Dendritic cell treated with granulocyte-macrophage colony-stimulating factor and Interleukin-4, amounts not matched to agents 40 ng/mL and 50 ng/mL, for 4 days (primary cell): ENCODE data around the gene BPNT1.
"Not testable (repeated sequence)": the region's sequence is repeated elsewhere in the genome, so short reads cannot be mapped to it uniquely, and the experiment has no call there.

Source experiments
- H3K27ac Mint-ChIP-seq: one replicate; pipeline ENCODE4 v1.8.0; 2022; ENCODE audit warnings: mild to moderate bottlenecking, mixed read lengths
- H3K27me3 Mint-ChIP-seq: one replicate; pipeline ENCODE4 v1.8.0; 2022; ENCODE audit warnings: mild to moderate bottlenecking, mixed read lengths
- H3K36me3 Mint-ChIP-seq: one replicate; pipeline ENCODE4 v1.8.0; 2022; ENCODE audit warnings: low read depth, mixed read lengths
- H3K4me1 Mint-ChIP-seq: one replicate; pipeline ENCODE4 v1.8.0; 2022; ENCODE audit warnings: low read depth, mixed read lengths
- H3K4me3 Mint-ChIP-seq: one replicate; pipeline ENCODE4 v1.8.0; 2022; ENCODE audit warnings: mild to moderate bottlenecking, moderate library complexity, mixed read lengths
- H3K9me3 Mint-ChIP-seq: one replicate; pipeline ENCODE4 v1.8.0; 2022; ENCODE audit warnings: mixed read lengths
- intact Hi-C: fragments of 100-400 bp; cut with micrococcal nuclease; formaldehyde crosslinking; loops from one replicate; pipeline ENCODE4 v1.15.0; 2022

Gene BPNT1

GRCh38 chr1:220089650-220090556 lies at the start of gene BPNT1:
TSS of gene BPNT1 (minus strand) at chr1:220089788. CDS start at chr1:220079846, 9,942 bp downstream.
- intact Hi-C loops = loop anchor here (2.0 to 5.0 kb wide), 2 partner anchors 43 to 182 kb away; partner anchors contain the start of genes EPRS1 and RAB3GAP2

DNA sequence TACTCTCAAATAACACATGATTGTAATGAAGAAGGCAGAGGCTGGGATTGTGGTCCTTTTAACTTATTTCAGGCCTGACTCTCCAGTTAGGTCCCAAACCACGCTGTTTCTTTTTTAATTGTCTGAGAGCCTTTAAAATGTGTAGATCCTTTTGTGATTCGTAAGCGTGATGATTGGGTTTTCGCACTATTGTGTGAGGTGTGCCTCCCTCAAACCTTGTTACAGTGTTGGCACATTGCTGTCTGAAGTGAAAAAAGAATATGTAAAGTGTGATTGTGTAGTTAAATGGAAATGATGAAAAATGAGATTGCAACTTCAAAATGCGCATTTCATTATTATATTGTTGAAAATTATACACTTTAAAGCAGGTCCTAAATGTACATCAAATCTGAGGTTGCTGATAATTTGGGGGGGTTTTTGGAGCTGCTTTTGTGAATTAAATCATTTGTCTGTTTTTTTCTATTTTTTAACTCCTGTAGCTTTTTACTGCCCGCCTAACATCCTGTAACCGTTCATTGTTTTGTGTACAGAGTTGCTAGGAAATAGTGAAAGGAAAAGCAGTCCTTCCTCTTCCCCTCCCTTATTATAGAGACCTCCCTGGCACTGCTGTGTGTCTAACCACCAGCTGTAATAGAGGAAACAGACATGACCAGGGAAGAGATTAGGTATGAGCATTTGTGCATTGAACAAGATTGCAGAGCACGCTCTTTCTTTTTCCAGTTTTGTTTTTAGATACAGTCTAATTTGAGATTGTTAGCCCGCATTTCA lies 47.6 kb upstream of the BPNT1 start:
- Mint-ChIP-seq H3K27me3 (no peaks in the 10 kb centered on the region), H3K4me1 (no peaks in the 10 kb centered on the region), H3K36me3 (peaks cover 91% of the 10 kb centered on the region), H3K4me3 (no peak overlapping the region), H3K27ac (no peak overlapping the region), H3K9me3 (no peaks in the 10 kb centered on the region)
- intact Hi-C loops = no loop called here

More at GRCh38 chr1:220089650-220090556, at the start of gene BPNT1:
- H3K9me3 Mint-ChIP-seq = no peaks in the 10 kb centered on the region
- peak within 1 kb of the TSS; percentile 97 for H3K4me3 Mint-ChIP-seq
- no peaks in the 10 kb centered on the region for H3K27me3 Mint-ChIP-seq
- H3K27ac Mint-ChIP-seq = peak within 1 kb of the TSS; percentile 85
- peaks cover 6% of the 10 kb centered on the region for H3K4me1 Mint-ChIP-seq
- H3K36me3 Mint-ChIP-seq = peaks cover 7% of the 10 kb centered on the region

DNA sequence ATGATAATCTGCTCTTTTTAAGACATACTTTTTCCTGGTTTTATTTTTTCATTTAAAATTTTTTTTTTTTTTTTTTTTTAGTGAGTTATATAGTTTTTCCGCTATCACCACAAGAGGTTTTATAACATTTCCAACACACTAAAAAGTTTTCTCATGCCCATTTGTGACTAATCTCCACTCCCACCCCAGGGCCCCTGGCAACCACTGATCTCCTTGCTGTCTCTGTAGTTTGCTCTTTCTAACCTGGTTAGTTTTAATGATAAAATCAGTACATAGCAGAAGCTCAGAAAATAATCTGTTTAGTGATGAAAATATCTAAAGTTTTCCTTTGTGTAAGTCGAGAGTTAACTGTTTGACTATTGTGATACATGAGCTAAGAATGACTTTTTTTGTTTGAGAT lies 46.2 kb upstream of the BPNT1 start:
- intact Hi-C loops = no loop called here
- Mint-ChIP-seq H3K4me1 (no peaks in the 10 kb centered on the region), H3K27ac (no peak overlapping the region), H3K27me3 (no peaks in the 10 kb centered on the region), H3K36me3 (peaks cover 83% of the 10 kb centered on the region), H3K9me3 (no peaks in the 10 kb centered on the region), H3K4me3 (no peak overlapping the region)

DNA sequence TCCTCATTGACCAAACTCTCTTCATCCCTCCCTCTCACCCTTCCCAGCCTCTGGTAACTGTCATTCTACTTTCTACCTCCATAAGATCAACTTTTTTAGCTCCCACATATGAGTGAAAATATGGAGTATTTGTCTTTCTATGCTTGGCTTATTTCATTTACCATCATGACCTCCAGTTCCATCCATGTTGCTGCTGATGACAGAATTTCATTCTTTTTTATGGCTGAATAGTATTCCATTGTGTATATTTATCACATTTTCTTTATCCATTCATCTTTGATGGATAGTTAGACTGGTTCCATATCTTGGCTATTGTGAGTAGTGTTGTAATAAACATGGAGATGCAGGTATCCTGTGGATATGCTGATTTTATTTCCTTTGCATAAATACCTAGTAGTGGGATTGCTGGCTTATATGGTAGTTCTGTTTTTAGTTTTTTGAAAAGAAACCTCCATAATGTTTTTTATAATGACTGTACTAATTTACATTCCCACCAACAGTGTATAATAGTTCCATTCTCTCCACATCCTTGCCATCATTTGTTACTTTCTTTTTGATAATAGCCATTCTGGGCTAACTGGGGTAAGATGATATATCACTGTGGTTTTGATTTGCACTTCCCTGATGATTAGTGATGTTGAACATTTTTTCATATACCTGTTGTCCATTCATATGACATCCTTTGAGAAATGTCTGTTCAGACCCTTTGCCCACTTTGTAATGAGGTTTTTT lies 40.1 kb upstream of the BPNT1 start:
- no peak overlapping the region for H3K27ac Mint-ChIP-seq
- H3K27me3 Mint-ChIP-seq = no peaks in the 10 kb centered on the region
- H3K36me3 Mint-ChIP-seq = peaks cover 79% of the 10 kb centered on the region
- peaks cover 3% of the 10 kb centered on the region for H3K4me1 Mint-ChIP-seq
- intact Hi-C loops = no loop called here
- H3K9me3 Mint-ChIP-seq = no peaks in the 10 kb centered on the region
- H3K4me3 Mint-ChIP-seq = no peak overlapping the region

DNA sequence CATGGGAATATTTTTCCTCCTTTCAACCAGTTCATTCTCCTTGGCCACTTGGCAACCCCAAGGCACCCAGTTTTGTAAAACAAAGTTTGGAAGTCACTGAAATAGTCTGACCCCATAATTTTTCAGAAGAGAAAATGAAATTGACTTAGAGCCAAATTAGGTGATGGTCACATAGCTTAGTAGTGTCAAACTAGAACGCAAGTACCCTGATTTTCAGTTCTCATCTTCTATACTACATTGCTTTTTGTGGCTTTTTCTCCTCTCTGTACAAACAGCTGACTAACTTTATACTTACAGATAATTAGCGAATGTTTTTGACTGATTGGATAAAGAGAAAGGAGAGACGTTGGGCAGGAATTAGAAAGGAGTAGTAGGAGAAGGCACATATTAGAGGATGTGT lies 37.5 kb upstream of the BPNT1 start:
- peaks cover 9% of the 10 kb centered on the region for H3K4me1 Mint-ChIP-seq
- H3K27ac Mint-ChIP-seq = no peak overlapping the region
- peaks cover 54% of the 10 kb centered on the region for H3K36me3 Mint-ChIP-seq
- H3K27me3 Mint-ChIP-seq = no peaks in the 10 kb centered on the region
- H3K9me3 Mint-ChIP-seq = no peaks in the 10 kb centered on the region
- intact Hi-C loops = no loop called here
- H3K4me3 Mint-ChIP-seq = no peak overlapping the region

- Mint-ChIP-seq H3K27ac (no peak overlapping the region), H3K9me3 (no peaks in the 10 kb centered on the region), H3K36me3 (peaks cover 46% of the 10 kb centered on the region), H3K27me3 (no peaks in the 10 kb centered on the region), H3K4me3 (no peak overlapping the region), H3K4me1 (peaks cover 9% of the 10 kb centered on the region)
- intact Hi-C loops = no loop called here
Observed at GRCh38 chr1:220124542-220124941, 35.0 kb upstream of the BPNT1 start.

- intact Hi-C loops = no loop called here
- Mint-ChIP-seq H3K27me3 (no peaks in the 10 kb centered on the region), H3K4me1 (peaks cover 9% of the 10 kb centered on the region), H3K9me3 (no peaks in the 10 kb centered on the region), H3K36me3 (peaks cover 40% of the 10 kb centered on the region), H3K27ac (no peak overlapping the region), H3K4me3 (no peak overlapping the region)
Observed at GRCh38 chr1:220123889-220124288, 34.3 kb upstream of the BPNT1 start.

DNA sequence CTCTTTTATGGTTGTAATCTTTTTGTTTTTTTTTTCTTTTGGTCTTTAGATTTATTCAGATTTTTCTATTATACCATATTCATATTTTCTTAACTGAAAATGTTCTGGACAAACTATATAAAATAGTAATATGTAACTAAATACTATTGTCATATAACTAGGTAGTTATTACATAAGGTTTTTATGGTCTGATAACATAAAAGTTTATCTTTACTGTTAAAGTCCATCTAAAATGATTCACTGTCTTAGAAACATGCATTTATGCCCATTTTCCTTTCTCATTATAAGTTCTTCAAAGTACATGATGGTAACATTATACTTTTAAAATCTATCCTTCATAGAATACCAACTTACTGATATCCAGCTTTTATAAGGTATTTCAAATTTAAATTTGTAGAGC lies 33.5 kb upstream of the BPNT1 start:
- Mint-ChIP-seq H3K4me3 (no peak overlapping the region), H3K9me3 (no peaks in the 10 kb centered on the region), H3K27ac (no peak overlapping the region), H3K36me3 (peaks cover 33% of the 10 kb centered on the region), H3K4me1 (peaks cover 9% of the 10 kb centered on the region), H3K27me3 (no peaks in the 10 kb centered on the region)
- intact Hi-C loops = no loop called here

GRCh38 chr1:220121791-220122530 lies 32.4 kb upstream of the BPNT1 start:
- Mint-ChIP-seq H3K36me3 (peaks cover 32% of the 10 kb centered on the region), H3K9me3 (no peaks in the 10 kb centered on the region), H3K4me1 (peaks cover 9% of the 10 kb centered on the region), H3K4me3 (no peak overlapping the region), H3K27ac (no peak overlapping the region), H3K27me3 (no peaks in the 10 kb centered on the region)
- intact Hi-C loops = no loop called here

DNA sequence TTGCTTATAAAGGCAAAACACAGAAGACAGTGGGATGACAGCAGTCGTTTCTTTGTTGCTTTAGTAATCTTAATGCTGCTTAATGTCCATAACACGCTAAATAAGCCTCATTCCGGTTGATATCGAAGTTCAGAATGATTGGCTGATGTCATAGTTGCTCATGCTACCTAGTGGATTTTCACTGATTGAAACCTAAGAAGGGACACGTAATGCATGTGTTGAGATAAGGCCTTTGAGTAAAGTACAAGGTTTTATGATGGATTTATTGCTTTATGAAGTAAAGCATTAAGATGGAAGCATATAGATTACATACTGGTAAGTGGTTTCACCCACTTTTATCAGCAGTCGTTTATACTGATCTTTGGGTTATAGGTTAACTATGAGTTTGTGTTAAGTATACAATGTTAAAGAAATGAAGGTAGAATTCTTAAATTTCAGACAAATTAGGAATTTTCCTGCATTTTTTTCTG lies 29.5 kb upstream of the BPNT1 start:
- no peaks in the 10 kb centered on the region for H3K27me3 Mint-ChIP-seq
- peaks cover 42% of the 10 kb centered on the region for H3K36me3 Mint-ChIP-seq
- H3K4me3 Mint-ChIP-seq = no peak overlapping the region
- no peak overlapping the region for H3K27ac Mint-ChIP-seq
- no peaks in the 10 kb centered on the region for H3K9me3 Mint-ChIP-seq
- peaks cover under 1% of the 10 kb centered on the region for H3K4me1 Mint-ChIP-seq
- intact Hi-C loops = no loop called here

DNA sequence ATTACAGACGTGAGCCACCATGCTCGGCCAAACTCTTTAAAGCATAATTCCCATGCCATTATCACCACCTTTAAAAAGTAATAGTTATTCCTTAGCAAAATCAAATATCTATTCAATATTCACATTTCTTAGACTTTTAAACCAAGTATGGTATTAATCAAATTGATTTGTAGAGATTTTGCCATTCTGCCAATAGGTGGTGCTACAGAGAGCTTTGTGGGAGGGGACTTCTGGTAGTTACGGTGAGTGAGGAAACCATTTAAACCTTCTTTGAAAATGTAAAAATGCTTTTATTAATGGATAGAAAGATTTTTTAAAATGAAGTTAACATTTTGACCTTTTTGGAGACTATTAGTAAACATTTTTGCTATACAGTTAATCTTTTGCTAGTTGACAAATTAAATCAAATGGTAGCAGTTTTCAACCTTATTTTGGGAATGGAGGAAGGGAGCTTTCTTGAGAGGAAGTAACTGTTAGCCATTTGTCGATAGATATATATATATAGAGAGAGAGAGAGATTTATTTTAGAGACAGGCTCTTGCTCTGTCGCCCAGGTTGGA lies 23.6 kb upstream of the BPNT1 start:
- Mint-ChIP-seq H3K27me3 (no peaks in the 10 kb centered on the region), H3K4me1 (no peaks in the 10 kb centered on the region), H3K4me3 (no peak overlapping the region), H3K27ac (no peak overlapping the region), H3K9me3 (no peaks in the 10 kb centered on the region), H3K36me3 (peaks cover 86% of the 10 kb centered on the region)
- intact Hi-C loops = no loop called here

- intact Hi-C loops, H3K9me3 Mint-ChIP-seq, H3K4me3 Mint-ChIP-seq, H3K27me3 Mint-ChIP-seq, H3K27ac Mint-ChIP-seq, H3K4me1 Mint-ChIP-seq: not testable (repeated sequence)
- H3K36me3 Mint-ChIP-seq = peaks cover 92% of the 10 kb centered on the region
Observed at GRCh38 chr1:220112600-220112999, 23.0 kb upstream of the BPNT1 start.

GRCh38 chr1:220110473-220110872 lies 20.9 kb upstream of the BPNT1 start:
- H3K27ac Mint-ChIP-seq, intact Hi-C loops, H3K4me1 Mint-ChIP-seq, H3K4me3 Mint-ChIP-seq, H3K9me3 Mint-ChIP-seq, H3K27me3 Mint-ChIP-seq: not testable (repeated sequence)
- H3K36me3 Mint-ChIP-seq = peaks cover 93% of the 10 kb centered on the region
